Heart left ventricle (tissue), 13 donors: ENCODE measurements around the gene CPN1.

Experiments used
- POLR2A ChIP-seq, 2 donors: fragments of 450-650 bp; IDR thresholded peaks; one replicate each; pipeline ENCODE4 v1.6.1; 2017; ENCODE audit warnings: antibody characterized with exemption in 2 of 2, mild to moderate bottlenecking in 2 of 2, moderate library complexity in 2 of 2
- TF ChIP-seq, protein P1 (sequence below), 12 donors: fragments of 200-600 bp; sonication (generic) in 4 of 12; IDR thresholded peaks; one replicate each; pipeline versions ENCODE4 v1.5.0 to v1.8.0; 2018 to 2022; ENCODE audit warnings: antibody characterized with exemption in 12 of 12, mild to moderate bottlenecking in 5 of 12
- donor health status: ischemic (EF 13 %, LVEDD 7.1; RV severe dilation, severe dysfunction).
- donor health status: DM: no; HTN: yes; CAD: no.
- donor health status: DM: no; HTN: no; CAD: no.
- donor health status: ischemic (EF 25% LVEDD 6.9; RV normal size, moderate dysfunction).
- donor health status: ischemic (EF 25% LVEDD 5.7; RV mildly dilated, moderate dysfunction).
- donor health status: ischemic (EF 35%, LVEDD 5.7; RV mildly dilated, moderate dysfunction).
- donor health status: nonischemic (EF 11% LVEDD 7.7; RV severe dilation, severe dysfunction).
- donor health status: DM: yes; HTN: yes; CAD: no.
- donor health status: PGD.
- donor health status: ischemic (EF 29% LVEDD 5.4; RV normal size, mild dysfunction).
- donor health status: nonischemic (EF 23%, LVEDD 6.1; RV moderate dilation, normal function).

DNA sequence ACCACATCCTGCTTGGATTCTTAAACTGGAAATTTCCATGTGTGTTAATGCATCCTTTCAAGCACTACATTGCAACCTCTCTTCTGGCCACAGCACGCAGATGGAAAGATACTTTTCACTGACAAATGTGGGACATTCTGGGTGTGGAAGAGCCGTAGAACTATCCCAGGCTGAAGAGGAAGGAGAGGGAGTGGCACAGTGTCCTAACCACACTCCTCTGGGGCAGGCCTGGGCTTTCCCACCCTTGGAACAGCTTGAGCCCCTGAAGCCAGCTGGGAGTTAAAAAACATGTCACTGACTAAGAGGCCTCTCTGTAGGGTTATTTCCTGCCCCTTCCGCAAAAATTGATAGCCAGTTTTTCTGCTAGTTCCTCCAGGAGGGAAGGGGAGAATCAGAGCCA lies 37.9 kb downstream of the CPN1 start:
- no peak for TF ChIP-seq POLR2A (IDR thresholded peaks at IDR 0.05)
- TF ChIP-seq, protein P1, sequence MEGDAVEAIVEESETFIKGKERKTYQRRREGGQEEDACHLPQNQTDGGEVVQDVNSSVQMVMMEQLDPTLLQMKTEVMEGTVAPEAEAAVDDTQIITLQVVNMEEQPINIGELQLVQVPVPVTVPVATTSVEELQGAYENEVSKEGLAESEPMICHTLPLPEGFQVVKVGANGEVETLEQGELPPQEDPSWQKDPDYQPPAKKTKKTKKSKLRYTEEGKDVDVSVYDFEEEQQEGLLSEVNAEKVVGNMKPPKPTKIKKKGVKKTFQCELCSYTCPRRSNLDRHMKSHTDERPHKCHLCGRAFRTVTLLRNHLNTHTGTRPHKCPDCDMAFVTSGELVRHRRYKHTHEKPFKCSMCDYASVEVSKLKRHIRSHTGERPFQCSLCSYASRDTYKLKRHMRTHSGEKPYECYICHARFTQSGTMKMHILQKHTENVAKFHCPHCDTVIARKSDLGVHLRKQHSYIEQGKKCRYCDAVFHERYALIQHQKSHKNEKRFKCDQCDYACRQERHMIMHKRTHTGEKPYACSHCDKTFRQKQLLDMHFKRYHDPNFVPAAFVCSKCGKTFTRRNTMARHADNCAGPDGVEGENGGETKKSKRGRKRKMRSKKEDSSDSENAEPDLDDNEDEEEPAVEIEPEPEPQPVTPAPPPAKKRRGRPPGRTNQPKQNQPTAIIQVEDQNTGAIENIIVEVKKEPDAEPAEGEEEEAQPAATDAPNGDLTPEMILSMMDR (IDR thresholded peaks at IDR 0.05): no peak
